Liver (tissue), 3 donors: ENCODE data around the gene HRH4.

Experiments
- CTCF ChIP-seq: fragments of 150-350 bp; IDR thresholded peaks from 2 replicates; pipeline ENCODE4 v1.5.1; 2017; ENCODE audit warnings: improper control_type of control experiment, low read depth, low read length; ENCODE audit not compliant: missing input control
- EGR1 ChIP-seq, 2 donors: IDR thresholded peaks; 2 replicates each; pipeline ENCODE4 v1.6.1; 2016 to 2018; ENCODE audit warnings: antibody characterized with exemption in 2 of 2, low read depth in 2 of 2
- HNF4A ChIP-seq, 2 donors: conservative IDR thresholded peaks; 2 replicates each; pipeline ENCODE4 v1.6.1; 2016; ENCODE audit warnings: antibody characterized with exemption in 2 of 2, mild to moderate bottlenecking in 2 of 2
- JUND ChIP-seq, 2 donors: IDR thresholded peaks; 2 replicates each; pipeline ENCODE4 v1.6.1; 2016; ENCODE audit warnings: antibody characterized with exemption in 2 of 2
- MAX ChIP-seq: IDR thresholded peaks from 2 replicates; pipeline ENCODE4 v1.6.1; 2016; ENCODE audit warnings: antibody characterized with exemption
- RAD21 ChIP-seq, 2 donors: IDR thresholded peaks; 2 replicates each; pipeline ENCODE4 v1.6.1; 2016; ENCODE audit warnings: antibody characterized with exemption in 2 of 2, mild to moderate bottlenecking in 2 of 2
- REST ChIP-seq: IDR thresholded peaks from 2 replicates; pipeline ENCODE4 v1.6.1; 2016; ENCODE audit warnings: antibody characterized with exemption, mild to moderate bottlenecking
- RXRA ChIP-seq, 2 donors: IDR thresholded peaks; 2 replicates each; pipeline ENCODE4 v1.6.1; 2017 to 2018; ENCODE audit warnings: antibody characterized with exemption in 2 of 2, mild to moderate bottlenecking in 1 of 2
- SP1 ChIP-seq: IDR thresholded peaks from 2 replicates; pipeline ENCODE4 v1.6.1; 2018; ENCODE audit warnings: antibody characterized with exemption, mild to moderate bottlenecking
- TAF1 ChIP-seq: conservative IDR thresholded peaks from 2 replicates; pipeline ENCODE4 v1.6.1; 2016; ENCODE audit warnings: antibody characterized with exemption, mild to moderate bottlenecking
- YY1 ChIP-seq: IDR thresholded peaks from 2 replicates; pipeline ENCODE4 v1.6.1; 2016; ENCODE audit warnings: antibody characterized with exemption, mild to moderate bottlenecking
- ZBTB33 ChIP-seq: IDR thresholded peaks from 2 replicates; pipeline ENCODE4 v1.6.1; 2016; ENCODE audit warnings: antibody characterized with exemption
- donor health status: healthy.
- donor health status: healthy.

GRCh38 chr18:24436939-24437338 is 23.5 kb upstream of the HRH4 start:
- TF ChIP-seq CTCF (no peak), SP1 (no peak), REST (no peak), YY1 (no peak), HNF4A (conservative IDR thresholded peaks at IDR 0.05) (no peak), MAX (no peak), EGR1 (IDR thresholded peaks at IDR 0.05; ENCODE audit: low read depth in 2 of 2) (no peak), ZBTB33 (no peak), JUND (IDR thresholded peaks at IDR 0.05) (no peak), TAF1 (no peak), RAD21 (IDR thresholded peaks at IDR 0.05) (no peak), RXRA (IDR thresholded peaks at IDR 0.05) (no peak)
